GM19467 (cell line): ENCODE data around the gene TMEM170A.
"Not testable (repeated sequence)": the region's sequence is repeated elsewhere in the genome, so short reads cannot be mapped to it uniquely, and the experiment has no call there.

ENCODE experiments used
- ATAC-seq: cut with Tn5 transposase; IDR thresholded peaks from one replicate; pipeline ENCODE4 v1.9.1; 2021; ENCODE audit warnings: mild to moderate bottlenecking, moderate library complexity; ENCODE audit not compliant: unreplicated experiment

The TMEM170A gene, protein sequence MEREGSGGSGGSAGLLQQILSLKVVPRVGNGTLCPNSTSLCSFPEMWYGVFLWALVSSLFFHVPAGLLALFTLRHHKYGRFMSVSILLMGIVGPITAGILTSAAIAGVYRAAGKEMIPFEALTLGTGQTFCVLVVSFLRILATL

DNA sequence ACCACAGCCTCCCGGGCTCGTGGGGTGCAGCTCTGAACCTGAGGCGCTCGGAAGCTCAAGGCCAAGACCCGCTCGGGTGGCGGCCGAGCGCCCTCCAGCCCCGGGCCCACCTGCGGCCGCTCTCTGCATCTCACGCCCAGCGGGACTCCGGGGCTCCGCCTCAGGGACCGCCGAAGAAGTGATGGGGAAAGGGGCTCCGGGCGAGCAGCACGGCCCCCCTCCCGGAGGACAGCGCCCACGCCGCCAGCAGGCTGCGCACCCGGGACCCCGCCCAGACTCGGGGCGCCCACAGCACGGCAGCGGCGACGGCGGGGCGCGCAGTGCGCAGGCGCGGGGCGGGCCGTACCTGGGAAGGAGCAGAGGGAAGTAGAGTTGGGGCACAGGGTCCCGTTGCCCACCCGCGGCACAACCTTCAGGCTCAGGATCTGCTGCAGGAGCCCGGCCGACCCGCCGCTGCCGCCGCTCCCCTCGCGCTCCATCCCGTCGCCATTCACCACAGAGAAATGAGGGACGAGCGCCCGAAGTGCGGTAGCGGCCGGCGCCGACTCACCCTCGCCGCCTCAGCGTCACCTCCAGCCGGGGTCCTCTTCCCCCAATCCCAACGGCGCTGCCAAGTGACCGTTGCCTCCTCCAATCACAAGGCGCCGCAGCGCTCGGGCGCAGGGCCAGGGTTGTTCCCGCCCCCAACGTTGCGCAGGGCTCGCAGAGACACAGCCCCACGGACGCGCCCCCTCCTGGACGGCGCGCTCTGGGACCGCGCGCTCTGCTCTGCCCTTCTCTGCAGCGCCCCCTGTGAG lies at the start of gene TMEM170A:
Gene TMEM170A (minus strand): TSS at position 568 of the 797 bp plus-strand sequence. CDS start 89 bp downstream, at position 479.
- peak; percentile 95 for ATAC-seq

DNA sequence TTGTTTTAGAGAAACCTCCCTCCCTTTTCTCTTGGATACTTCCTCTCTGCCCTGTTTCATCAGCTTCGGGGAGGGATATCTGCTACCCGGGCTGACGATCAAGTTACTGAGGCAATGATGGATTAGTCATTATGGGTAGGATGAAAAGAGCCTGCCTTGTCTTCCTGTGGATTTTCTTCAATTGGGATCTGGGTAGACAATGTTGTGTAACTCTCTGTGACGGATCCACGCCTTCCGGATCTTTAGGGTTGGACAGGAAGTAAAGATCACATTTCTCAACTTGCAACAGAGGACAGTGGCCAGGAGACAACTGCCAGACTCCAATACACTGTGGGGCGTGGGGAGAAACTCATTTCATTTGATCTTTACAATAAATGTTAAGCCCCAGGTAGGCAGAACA lies 42.1 kb upstream of the TMEM170A start:
- ATAC-seq, result no peak

DNA sequence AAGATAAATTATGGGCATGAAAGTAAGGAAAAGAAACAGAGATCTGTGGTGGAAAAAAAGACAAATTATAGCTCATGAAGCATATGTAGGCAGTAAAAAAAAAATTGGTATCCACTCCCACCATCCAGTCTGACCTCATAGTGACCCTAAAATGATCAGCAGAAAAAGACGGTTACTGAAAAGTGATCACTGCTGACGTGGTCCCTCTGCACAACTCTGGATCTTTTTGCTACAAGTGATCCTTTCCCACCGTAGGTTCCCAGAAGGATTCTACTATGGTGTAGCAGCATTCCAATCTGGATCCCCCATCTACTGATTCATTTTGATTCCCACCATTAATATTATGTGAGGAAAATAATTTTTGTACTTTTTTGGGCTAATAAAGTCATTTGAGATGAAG lies 41.6 kb upstream of the TMEM170A start:
- no peak for ATAC-seq

DNA sequence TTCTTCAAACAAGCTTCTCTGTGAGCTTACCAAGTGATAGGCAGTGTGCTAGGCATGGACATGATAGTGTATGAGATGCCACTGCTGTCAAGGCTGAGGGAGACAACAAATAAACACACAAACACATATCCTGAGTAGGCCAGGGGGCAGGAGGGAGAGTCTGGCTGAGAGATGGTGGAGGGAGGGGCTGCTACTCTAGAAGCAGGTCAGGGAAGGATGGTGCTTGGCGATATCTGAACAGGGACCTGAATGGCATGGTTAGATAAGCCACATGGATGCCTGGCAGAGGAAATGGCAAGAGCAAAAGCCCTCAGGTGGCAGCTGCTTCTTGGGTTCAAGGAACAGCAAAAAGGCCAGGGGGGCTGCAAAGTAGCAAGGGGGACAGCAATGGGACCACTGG lies 39.3 kb upstream of the TMEM170A start:
- ATAC-seq, result no peak

DNA sequence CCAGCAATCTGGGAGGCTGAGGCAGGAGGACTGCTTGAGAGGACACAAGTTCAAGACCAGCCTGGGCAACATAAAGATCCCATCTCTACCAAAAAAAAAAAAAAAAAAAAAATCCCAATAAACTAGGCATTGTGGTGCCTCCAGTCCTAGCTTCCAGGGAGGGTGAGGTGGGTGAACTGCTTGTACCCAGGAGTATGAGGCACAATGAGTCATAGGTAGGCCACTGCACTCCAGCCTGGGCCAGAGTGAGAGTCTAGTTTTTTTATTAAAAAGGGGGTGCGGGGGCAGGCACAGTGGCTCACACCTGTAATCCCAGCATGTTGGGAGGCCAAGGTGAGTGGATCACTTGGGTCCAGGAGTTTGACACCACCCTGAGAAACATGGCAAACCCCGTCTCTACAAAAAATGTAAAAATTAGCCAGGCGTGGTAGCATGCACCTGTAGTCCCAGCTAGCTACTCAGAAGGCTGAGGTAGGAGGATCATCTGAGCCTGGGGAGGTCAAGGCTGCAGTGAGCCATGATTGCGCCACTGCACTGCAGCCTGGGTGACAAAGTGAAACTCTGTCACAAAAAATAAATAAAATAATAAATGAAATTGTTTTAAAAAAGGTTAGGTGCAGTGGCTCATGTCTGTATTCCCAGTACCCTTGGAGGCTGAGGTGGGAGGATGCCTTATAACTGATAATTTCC lies 38.6 kb upstream of the TMEM170A start:
- no peak for ATAC-seq

DNA sequence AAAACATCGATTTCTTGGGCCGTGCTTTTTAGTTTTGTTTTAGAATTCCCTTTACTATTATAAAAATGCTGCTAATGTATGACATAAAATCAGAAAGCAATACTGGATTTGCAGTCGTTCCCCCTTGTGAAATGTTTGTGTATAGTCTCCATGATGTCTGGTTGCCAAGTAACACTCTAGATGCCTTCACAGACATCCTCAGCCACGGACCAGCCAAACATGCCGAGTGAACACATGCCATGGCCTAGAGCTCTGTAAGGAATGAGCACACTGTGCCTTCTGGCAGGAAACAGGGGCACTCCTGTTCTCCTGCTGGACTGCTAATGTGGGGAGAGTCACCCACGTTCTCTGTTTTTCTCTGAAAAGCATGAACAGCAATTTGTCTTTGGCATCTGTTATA lies 37.3 kb upstream of the TMEM170A start:
- ATAC-seq, result not testable (repeated sequence)

DNA sequence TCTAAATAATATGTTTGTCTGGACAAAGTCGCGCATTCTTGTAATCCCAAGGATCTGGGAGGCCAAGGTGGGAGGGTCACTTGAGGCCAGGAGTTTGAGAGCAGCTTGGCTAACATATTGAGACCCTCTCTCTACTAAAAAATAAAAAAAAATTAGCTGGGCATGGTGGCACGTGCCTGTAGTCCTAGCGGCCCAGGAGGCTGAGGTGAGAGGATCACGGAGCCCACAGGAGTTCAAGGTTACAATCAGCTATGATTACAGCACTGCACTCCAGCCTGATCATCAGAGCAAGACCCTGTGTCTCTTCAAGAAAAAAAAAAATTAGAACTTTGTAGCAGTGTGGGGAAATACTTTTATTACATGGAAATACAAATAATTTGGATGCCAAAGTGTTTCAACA lies 36.9 kb upstream of the TMEM170A start:
- no peak for ATAC-seq

DNA sequence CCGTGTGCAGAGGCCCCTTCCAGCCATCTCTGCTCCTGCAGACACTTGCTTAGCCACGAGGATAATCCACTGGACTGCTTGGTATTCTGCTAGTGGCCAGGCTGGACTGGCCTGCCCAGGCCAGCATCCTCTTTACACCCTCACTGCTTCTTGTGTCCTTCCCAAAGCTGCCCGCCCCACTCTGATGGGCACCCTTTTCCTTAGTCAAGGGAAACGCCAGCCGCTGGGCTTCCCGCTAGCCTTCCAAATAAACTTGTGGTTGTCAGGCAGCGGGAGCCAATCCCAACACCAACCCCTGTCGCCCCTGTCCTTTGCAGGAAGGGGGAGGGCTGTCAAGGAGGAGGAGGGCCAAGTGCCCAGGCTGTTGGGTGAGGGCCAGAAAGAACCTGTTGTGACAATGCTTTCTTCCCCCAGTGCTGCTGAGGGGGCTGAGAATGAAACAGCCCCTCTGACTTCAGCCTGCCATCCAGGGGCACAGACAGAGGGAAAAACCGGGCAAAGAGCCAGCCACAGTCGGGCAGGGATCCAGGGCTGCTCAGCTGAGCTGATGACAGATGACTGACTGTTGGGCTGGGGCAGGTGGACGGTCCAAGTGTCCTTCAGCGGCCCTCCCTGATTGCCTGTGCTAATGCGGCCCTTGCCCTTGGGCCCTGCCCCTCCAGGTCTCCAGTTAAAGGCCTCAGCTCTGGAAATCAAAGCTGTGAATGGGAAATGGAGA lies 34.3 kb upstream of the TMEM170A start:
- not testable (repeated sequence) for ATAC-seq

DNA sequence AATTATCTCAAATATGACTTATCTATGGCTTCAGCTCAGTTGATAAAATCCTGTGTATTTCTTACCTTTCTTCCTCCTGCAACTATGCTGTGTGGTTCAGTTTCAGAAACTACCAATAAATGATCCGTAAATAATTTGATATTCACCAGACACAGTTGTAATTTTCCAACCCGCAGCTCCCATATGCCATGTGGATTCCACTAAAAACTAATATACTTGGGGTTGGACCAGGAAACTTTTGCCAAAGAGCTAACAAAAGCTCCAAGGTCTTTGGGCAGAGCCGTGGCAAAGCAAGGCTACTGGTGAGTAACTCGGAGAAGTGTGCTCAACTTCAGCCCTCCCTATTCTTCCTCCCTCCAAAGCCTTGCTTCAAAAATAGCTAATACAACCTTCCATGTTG lies 33.1 kb upstream of the TMEM170A start:
- no peak for ATAC-seq

DNA sequence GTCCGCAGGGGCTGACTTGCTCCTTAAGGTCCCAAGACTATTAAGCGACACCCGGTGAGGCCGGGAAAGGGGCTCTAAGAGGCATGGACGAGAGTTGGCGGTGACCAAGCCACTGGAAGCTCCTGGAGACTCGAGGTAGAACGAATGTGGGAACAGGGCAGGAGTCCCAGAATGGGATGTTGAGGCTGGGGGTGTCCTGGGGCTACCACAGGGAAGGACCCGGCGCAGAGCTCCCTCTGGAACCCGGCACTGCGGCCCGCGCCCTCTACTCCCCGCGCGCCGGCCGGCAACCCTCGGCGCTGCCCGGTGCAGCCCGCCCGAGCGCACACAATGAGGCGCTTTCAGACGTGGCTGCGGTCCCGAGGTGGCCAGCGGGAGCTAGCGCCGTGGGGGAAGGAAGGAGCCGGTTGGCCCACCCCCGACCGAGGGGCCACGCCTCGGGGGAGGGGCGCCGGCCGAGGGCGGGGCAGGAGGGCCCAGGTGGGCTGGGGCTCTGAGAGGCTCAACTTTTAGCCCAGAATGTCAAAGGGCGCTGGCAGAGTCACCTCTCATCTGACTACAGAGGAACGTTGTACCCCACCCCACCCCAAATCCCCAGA lies 30.7 kb upstream of the TMEM170A start, which contains the start of gene CHST6:
Gene CHST6 (minus strand): TSS at position 366 of the 599 bp plus-strand sequence. CDS start 15,613 bp downstream, outside the sequence.
- ATAC-seq, result peak; percentile 65

DNA sequence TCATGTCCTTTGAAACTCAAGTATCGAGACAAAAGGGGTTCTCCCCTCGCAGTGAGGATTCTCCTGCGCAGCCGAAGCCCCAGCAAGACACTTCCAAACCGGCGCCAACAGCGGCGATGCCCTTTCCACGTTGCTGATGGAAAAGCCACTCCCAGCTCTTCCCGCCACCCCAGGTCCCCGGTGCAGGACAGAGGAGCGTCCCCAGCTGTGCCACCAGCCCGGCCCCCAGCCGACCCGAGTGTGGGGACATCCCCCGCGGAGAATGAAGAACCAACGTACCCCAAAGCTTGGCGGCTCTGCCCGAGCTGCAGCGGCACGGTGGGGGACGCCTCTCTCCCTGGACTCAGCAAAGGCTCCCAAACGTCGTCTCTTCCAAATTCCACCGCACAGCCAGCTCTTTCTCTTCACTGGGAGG lies 30.2 kb upstream of the TMEM170A start:
- ATAC-seq, result no peak

DNA sequence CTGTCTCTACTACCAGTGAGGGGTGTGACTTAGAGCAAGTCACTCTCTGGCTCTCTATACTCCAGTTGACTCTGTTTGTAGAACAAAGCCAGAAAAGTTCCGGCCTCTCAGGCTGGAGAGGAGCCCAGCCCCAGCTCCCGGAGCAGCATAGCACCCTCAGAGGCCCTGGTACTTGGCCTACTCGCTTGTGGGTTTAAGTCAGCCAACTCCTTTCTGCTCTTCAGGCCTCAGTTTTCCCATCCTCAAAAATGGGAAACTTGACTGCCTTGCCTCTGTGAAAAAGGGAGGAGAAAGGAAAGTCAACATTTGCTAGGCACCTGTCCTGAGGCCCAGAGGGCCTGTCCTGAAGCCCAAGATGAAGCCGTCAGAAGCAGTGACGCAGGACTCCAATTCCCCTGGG lies 29.7 kb upstream of the TMEM170A start:
- ATAC-seq, result no peak

DNA sequence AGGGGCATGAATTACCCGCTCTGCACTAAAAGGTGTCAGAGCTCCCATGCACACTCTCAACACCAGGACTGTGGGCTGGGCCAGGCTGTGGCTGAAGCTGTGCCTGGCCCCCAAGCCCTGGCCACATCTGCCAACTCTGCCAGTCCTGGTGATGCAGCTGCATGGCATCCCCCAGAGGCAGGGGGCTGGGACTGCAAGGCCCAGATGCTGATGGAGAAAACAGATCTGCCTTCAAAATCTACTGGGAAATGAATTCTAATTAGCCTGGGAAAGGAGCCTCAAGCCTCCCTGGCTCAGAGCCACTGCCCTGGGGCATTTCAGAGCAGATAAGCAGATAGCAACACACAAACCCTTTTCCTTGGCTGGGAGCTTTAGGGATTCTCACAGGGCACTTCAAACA lies 27.4 kb upstream of the TMEM170A start:
- no peak for ATAC-seq

DNA sequence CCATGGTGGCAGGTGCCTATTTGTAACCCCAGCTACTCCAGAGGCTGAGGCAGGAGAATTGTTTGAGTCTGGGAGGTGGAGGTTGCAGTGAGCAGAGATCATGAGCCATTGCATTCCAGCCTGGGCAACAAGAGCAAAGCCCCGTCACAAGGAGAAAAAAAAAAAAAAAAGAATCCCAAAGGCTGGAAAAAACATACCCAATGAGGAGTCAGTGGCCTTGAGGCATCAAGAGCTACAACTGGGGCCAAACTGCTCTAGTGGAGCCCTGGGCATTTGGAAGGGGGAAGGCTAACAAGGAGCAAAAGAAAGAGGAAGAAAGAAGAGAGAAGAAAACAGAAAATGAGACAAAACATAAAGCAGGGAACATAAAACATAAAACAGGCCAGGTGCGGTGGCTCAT lies 23.8 kb upstream of the TMEM170A start:
- ATAC-seq, result no peak

DNA sequence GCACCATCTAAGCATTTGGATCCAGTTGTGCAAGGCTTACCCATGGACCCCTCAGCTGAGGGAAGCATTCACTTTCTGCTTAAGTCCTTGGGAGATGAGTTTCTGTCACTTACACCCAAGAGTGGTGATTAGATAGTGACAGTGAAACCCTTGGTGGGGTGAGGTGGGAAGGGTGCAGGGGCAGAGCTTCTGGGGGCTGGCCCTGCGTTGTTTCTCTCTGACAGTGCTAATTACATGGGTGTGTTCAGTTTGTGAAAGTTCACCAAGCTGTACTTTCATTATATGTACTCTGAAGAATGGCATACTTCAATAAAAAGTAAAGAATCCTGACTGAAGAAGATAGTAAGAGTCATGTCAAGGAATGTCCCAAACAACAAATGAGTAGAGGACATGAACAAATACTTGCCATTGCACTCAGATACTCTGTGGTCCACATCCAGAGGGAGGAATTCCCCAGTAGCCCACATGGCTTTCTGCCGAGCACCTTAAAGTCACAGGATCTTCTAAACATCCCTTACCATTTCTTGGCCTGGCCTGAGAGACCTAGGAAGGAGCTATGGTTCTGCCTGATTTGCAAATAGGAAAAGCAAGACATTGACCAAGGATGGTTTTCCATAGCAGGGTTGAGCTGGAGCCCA lies 22.3 kb upstream of the TMEM170A start:
- no peak for ATAC-seq

DNA sequence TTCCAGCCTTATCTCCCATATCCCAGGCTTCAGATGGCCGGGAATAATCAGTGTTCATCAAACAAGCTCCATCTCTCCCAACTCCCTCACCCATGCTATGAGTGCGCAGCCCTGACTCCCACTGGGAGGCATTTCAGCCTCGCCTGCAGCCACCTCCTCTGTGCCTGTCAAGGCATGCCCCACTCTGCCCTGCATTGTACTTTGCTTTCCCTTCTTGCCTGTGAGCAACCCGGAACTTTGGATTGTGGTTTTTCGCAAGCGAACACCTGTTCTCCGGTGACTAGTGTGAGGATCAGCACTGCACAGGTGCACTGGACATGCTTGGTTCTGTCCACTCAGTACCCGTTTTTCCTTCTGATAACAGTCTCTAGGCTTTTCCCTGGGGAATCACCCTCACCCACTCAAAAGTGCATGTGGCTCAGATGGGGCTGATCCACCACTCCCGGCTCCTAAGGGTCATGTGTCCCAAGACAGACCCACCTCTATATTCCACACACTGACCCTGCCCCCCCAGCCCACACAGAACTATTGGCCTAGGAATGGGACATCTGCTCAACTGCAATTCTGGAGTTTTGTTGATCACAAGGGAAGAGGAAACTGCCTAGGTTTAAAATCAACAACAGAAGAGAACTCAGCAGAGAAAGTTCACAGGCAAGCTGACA lies 21.7 kb upstream of the TMEM170A start:
- no peak for ATAC-seq

DNA sequence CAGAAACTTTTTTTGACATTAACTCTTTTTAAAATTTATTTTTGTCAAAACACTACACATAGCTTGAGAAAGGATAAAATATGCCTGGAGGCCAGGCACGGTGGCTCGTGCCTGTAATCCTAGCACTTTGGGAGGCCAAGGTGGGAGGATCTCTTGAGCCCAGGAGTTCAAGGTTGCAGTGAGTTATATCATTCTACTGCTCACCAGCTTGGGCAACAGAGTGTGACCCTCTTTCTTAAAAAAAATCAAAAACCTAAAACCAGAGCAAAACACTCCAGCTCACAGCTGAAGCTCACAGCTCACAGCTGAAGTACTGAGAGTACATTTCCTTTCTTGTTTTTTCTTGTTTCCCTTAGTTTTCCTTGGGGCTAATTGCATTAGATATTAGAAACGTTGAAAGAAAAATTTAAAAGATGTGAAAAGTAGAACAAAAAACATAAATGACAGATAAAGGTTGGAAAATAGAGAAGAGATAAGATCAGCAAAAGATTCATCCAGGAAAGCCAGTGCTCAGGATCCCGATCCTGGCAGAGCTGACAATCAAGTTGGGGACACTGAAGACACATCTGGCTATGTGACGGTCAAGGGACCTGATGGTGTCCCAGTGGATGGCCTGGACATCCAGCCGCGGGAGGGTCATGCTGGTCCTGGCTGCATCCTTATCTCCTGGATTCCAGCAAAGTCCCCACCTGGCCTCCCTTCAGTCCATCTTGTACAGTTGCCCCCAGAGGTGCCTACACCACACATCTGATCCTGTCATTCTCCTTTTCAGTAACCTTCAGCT lies 20.9 kb upstream of the TMEM170A start:
- ATAC-seq, result no peak

DNA sequence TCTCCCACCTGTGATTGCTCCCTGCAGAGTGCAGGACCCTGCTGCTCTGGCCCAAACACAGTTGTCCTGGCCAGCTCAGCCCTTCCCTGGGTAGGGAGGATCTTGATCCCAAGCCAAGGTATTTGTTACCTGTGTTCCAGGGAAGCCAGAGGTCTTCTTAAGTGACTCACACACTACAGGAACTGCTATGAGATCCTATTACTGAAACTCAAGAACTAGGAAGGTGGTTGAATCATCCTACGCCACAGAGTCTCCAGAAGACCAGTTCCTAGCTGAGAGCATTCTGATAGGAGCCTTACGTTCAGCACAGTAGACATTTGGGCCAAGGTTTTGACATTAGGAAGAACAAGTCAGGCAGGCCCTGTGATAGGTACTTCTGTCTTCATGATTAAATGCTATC lies 18.7 kb upstream of the TMEM170A start:
- no peak for ATAC-seq
